ENCODE data around the gene NPTN. TPM values are rescaled to one million over a fixed set of nuclear protein-coding genes. Genes with fewer than 3 reads are reported as not detected.
"Not testable (repeated sequence)": the region's sequence is repeated elsewhere in the genome, so short reads cannot be mapped to it uniquely, and the experiment has no call there.

Gene NPTN
- total RNA-seq, 2 experiments from 2014 or later = 41.4 to 50.6 TPM

DNA sequence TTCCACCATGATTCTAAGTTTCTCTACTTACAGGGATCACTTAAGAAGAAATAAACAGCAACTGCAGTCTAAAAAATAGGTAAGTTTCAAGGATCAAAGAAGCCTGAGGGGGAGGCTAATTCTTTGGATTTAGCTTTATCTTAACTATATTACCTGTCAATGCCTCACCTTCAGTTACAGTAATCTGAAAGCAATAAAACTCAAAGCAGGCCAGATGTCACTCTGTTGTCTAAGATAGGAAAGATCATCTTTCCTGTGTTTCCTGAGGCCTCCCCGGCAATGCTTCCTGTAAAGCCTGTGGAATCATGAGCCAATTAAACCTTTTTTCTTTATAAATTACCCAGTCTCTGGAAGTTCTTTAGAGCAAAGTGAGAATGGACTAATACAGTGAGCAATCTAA, 60.2 kb downstream of the NPTN start:
- H3K4me1 Mint-ChIP-seq = peaks cover 24% of the 10 kb centered on the region
- peaks cover 36% of the 10 kb centered on the region for H3K36me3 Mint-ChIP-seq (ENCODE audit: low read depth)
- no peak overlapping the region for H3K27ac Mint-ChIP-seq
- no peak overlapping the region for H3K4me3 Mint-ChIP-seq
- CTCF ChIA-PET = no interaction called here
- DNase-seq = no peak
- no peaks in the 10 kb centered on the region for H3K27me3 Mint-ChIP-seq
- POLR2A ChIA-PET = no interaction called here
- H3K9me3 Mint-ChIP-seq = no peaks in the 10 kb centered on the region

DNA sequence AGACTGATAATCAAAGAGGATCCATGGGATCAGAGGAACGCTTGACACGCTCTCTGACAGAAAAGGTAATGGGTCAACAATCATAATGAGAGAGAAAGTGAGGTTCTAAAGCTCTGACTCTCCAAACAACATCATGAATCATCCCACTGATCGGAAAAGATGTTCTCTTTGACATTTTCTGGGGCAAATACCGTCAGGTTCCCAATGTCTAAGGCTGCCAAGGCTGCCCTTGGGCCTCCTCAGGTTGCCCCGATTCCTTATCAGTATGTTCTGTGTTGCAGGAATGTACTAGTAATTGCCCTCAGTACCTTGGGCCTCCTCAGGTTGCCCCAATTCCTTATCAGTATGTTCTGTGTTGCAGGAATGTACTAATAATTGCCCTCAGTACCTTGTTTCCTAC, 60.9 kb downstream of the NPTN start:
- CTCF ChIA-PET = interaction anchor here (1.8 kb wide), 1 partner anchor 128 kb away, joined by 4 read pairs; no protein-coding TSS in a partner anchor
- no peak overlapping the region for H3K4me3 Mint-ChIP-seq
- H3K9me3 Mint-ChIP-seq = no peaks in the 10 kb centered on the region
- peaks cover 24% of the 10 kb centered on the region for H3K4me1 Mint-ChIP-seq
- H3K27me3 Mint-ChIP-seq = no peaks in the 10 kb centered on the region
- DNase-seq = no peak
- no peak overlapping the region for H3K27ac Mint-ChIP-seq
- POLR2A ChIA-PET = interaction anchor here (0.7 kb wide), 1 partner anchor 79 kb away, joined by 5 read pairs; no protein-coding TSS in a partner anchor
- peaks cover 36% of the 10 kb centered on the region for H3K36me3 Mint-ChIP-seq (ENCODE audit: low read depth)

DNA sequence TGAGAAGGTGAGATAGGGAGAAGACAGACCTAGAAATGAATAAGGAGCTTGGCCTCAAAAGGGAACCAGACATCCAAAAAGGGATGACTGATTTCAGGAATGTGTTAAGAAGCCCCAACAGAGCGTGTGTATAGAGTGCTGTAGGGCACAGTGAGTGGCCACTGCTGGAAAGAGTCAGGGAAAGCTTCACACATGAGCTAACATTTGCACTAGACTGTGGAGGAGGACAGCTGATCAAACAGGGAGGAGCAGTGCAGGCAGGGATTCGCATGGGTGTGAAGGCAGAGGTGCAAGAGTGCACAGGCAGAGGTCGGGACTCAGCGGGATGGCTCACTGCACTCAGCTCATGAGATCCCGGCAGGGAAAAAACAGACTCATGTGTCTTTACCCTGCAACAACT, 61.8 kb downstream of the NPTN start:
- H3K4me1 Mint-ChIP-seq = peaks cover 24% of the 10 kb centered on the region
- DNase-seq = no peak
- peaks cover 36% of the 10 kb centered on the region for H3K36me3 Mint-ChIP-seq (ENCODE audit: low read depth)
- H3K27ac Mint-ChIP-seq = peak overlapping the region; percentile 9
- POLR2A ChIA-PET = no interaction called here
- H3K27me3 Mint-ChIP-seq = no peaks in the 10 kb centered on the region
- no peaks in the 10 kb centered on the region for H3K9me3 Mint-ChIP-seq
- H3K4me3 Mint-ChIP-seq = no peak overlapping the region
- CTCF ChIA-PET = interaction anchor here (1.8 kb wide), 1 partner anchor 129 kb away, joined by 4 read pairs; no protein-coding TSS in a partner anchor

DNA sequence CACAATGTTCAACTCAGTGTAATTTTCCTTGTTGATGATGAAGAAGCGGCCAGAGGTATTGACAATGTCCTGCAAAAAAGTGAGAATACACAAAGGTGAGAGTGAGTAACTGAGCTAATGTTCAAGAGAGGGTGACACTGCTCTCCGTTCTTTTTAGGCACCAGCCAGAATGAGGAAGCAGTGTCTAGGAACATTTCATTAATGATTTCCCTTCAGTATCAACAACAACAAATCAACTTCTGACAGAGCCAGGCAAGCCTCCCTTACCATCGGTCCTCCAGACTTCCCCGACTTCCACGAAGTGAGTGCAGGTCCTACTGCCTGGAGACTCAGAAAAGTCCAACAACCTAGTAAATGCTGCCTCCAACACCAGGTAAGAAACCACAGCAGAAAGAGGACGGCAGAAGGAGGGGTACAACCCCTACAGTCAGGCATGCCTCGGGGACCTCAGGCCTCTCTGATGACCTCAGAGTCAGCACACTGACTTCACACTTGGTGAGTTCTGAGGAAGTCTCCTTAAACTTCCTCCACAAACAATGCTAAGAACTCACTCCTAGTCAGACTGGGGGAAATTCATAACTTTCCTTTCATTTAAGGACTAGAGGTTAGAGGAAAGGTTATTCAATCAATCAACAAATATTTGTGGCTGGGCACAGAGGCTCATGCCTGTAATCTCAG, 62.7 kb downstream of the NPTN start:
- ChIA-PET POLR2A (no interaction called here), CTCF (interaction anchor here (1.8 to 2.0 kb wide), 2 partner anchors 129 to 135 kb away, joined by 4 to 7 read pairs; no protein-coding TSS in a partner anchor)
- peaks cover 30% of the 10 kb centered on the region for H3K36me3 Mint-ChIP-seq (ENCODE audit: low read depth)
- H3K9me3 Mint-ChIP-seq = no peaks in the 10 kb centered on the region
- H3K4me3 Mint-ChIP-seq = no peak overlapping the region
- H3K27ac Mint-ChIP-seq = peak overlapping the region; percentile 77
- no peak for DNase-seq
- H3K4me1 Mint-ChIP-seq = peaks cover 18% of the 10 kb centered on the region
- no peaks in the 10 kb centered on the region for H3K27me3 Mint-ChIP-seq

DNA sequence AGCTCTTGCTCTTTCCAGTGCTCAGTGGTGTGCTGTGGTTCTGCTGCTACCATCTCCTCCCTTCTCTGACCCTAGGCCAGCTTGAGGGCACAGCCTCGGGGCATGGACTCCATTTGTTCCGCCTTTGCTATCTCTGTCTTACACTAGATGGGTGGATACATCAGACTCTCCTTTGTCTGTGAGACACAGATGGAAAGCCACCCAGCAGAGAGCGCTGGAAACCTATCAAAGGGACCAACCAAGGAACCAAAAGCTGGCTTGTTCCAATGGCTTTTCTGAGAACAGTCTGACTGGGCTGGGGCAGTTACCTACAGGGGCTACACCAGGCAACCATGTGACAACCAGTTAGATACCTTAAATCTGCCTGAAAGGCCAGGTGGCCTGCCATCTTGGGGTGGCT, 63.8 kb downstream of the NPTN start:
- H3K27me3 Mint-ChIP-seq = no peaks in the 10 kb centered on the region
- H3K36me3 Mint-ChIP-seq (ENCODE audit: low read depth) = peaks cover 30% of the 10 kb centered on the region
- no peak for DNase-seq
- no peak overlapping the region for H3K27ac Mint-ChIP-seq
- peaks cover 19% of the 10 kb centered on the region for H3K4me1 Mint-ChIP-seq
- no peak overlapping the region for H3K4me3 Mint-ChIP-seq
- H3K9me3 Mint-ChIP-seq = no peaks in the 10 kb centered on the region
- ChIA-PET CTCF (interaction anchor here (0.7 to 2.5 kb wide), 4 partner anchors 10 to 136 kb away, joined by 3 to 10 read pairs (median 6); no protein-coding TSS in a partner anchor), POLR2A (no interaction called here)

DNA sequence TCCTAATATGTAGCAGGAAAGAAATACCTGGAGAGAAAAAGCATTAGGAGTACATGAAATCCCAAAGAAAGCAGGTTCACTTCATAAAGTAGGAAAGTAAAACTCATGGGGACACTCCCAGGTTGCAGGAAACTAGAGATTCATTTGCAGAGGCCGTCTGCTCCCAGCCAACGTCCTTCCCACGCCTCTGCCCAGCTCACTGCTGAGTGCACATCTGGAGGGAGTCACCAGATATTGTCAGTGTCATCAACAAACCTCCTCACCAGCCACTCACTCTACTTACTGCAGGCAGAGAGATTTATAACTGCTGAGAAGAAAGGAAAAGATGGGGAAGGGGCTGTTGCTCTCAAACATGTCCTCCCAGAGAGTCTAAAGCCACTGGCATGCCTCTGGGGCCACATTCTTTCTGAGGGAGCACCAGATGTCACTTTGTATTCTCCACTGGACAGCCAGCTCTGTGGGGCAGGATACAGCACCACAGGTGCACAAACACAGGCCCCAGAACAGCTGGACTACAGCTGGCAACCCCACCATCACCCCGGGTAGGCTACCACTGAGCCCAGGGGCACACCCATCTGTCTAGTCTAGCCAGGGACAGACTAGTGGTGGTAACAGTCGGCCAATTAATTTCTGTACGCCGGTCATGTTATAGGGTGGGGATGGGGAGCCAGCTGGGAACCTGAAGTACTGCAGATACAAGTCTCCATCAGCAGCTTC, 64.5 kb downstream of the NPTN start:
- H3K9me3 Mint-ChIP-seq = no peaks in the 10 kb centered on the region
- H3K4me3 Mint-ChIP-seq = no peak overlapping the region
- no peaks in the 10 kb centered on the region for H3K27me3 Mint-ChIP-seq
- H3K36me3 Mint-ChIP-seq (ENCODE audit: low read depth) = peaks cover 29% of the 10 kb centered on the region
- H3K4me1 Mint-ChIP-seq = peaks cover 23% of the 10 kb centered on the region
- DNase-seq = no peak
- no peak overlapping the region for H3K27ac Mint-ChIP-seq
- POLR2A ChIA-PET = interaction anchor here (0.7 kb wide), 1 partner anchor 205 kb away, joined by 3 read pairs; no protein-coding TSS in a partner anchor
- CTCF ChIA-PET = interaction anchor here (0.7 to 2.5 kb wide), 4 partner anchors 11 to 136 kb away, joined by 3 to 10 read pairs (median 6); no protein-coding TSS in a partner anchor

DNA sequence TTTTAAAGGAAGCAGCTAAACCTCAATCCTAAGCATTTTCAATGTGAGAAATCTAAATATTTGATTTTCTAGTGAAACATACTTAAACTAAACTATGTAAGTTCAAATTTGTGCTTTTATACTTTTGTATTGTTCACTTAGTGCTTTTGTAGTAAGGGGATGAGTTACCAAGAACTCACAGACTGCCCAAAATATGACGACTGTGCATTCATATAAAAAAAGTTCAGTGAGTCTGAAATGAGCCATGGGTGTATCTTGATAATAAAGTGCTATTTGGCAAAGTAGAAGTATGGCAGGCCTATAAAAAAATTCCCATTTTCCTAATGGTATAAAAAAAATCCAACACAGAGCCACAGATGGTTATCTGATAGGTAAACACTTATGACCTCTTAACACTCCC, 66.2 kb downstream of the NPTN start:
- DNase-seq = no peak
- ChIA-PET CTCF (interaction anchor here (1.2 kb wide), 1 partner anchor 69 kb away, joined by 7 read pairs; no protein-coding TSS in a partner anchor), POLR2A (no interaction called here)
- Mint-ChIP-seq H3K36me3 (ENCODE audit: low read depth) (peaks cover 22% of the 10 kb centered on the region), H3K4me1 (peaks cover 21% of the 10 kb centered on the region), H3K9me3 (no peaks in the 10 kb centered on the region), H3K4me3 (no peak overlapping the region), H3K27ac (no peak overlapping the region), H3K27me3 (no peaks in the 10 kb centered on the region)

DNA sequence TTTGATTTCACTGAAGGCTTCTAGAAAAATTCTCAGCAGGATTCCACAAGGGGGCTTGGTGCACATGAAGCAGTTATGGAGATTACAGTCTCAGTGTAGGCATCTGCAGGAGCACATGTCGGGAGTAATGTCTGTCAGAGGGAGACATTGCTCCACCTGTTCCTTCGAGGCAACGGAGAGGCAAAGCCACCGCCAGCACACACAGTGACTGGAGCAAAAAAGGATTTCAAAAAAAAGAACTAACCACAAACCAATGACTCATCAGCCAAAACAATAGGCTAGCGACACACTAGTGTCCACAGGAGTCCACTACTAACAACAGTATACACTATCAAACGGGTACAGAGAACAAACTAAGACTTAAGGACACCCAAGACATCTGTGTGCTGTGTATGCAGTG, 68.9 kb downstream of the NPTN start:
- H3K36me3 Mint-ChIP-seq (ENCODE audit: low read depth) = peaks cover 8% of the 10 kb centered on the region
- no peaks in the 10 kb centered on the region for H3K9me3 Mint-ChIP-seq
- no peak overlapping the region for H3K4me3 Mint-ChIP-seq
- H3K27ac Mint-ChIP-seq = no peak overlapping the region
- POLR2A ChIA-PET = no interaction called here
- peaks cover 10% of the 10 kb centered on the region for H3K4me1 Mint-ChIP-seq
- DNase-seq = no peak
- H3K27me3 Mint-ChIP-seq = no peaks in the 10 kb centered on the region
- CTCF ChIA-PET = no interaction called here

DNA sequence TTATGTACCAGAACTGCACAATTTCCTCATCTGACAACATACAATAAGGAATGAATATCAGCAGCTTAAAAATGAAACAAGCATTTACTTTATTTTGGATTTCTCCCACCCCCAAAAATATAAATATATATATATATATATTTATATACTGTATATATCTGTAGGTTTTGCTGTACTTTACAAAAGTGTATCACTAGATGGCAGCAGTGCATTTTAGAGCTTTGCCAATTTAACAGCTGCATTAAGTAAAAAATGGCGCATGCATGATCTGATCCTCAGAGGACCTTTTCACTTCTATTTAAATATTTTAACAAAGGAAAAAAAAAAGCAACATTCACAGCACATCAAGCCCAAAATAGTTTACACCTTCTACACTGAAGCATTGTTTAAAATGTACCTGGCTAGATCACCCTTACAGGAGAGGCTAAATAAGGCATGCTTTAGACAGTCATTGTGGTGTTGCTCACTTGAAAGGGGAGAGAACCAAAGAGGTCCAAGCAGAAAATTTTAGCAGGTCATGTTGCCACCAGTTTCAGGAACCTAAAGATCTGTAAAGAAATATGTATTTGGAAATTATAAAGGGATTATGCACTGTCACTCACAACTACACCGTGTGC, 72.6 kb downstream of the NPTN start:
- Mint-ChIP-seq H3K4me3 (no peak overlapping the region), H3K4me1 (peaks cover 13% of the 10 kb centered on the region), H3K27ac (no peak overlapping the region), H3K27me3 (no peaks in the 10 kb centered on the region), H3K9me3 (no peaks in the 10 kb centered on the region), H3K36me3 (ENCODE audit: low read depth) (peaks cover 10% of the 10 kb centered on the region)
- CTCF ChIA-PET = interaction anchor here (0.6 to 2.3 kb wide), 10 partner anchors 23 to 144 kb away, joined by 3 to 15 read pairs (median 4); no protein-coding TSS in a partner anchor
- POLR2A ChIA-PET = interaction anchor here (0.6 kb wide), 1 partner anchor 10 kb away, joined by 3 read pairs; no protein-coding TSS in a partner anchor
- DNase-seq = peak; percentile 53

DNA sequence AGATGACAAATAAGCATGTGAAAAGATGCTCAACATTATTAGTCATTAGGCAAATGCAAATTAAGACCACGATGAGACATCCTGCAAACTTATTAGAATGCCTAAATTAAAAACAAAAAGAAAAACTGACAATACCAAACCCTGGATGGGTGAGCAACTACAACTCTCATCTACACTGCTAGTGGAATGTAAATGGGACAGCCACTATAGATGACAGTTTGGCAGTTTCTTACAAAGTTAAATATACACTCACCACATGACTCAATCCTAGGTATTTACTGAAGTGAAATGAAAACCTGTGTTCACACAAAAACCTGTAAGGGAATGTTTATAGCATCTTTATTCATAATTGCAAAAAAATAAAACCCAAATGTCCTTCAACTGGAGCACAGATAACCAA, 74.7 kb downstream of the NPTN start:
- Mint-ChIP-seq H3K4me1 (peaks cover 7% of the 10 kb centered on the region), H3K4me3 (no peak overlapping the region), H3K9me3 (no peaks in the 10 kb centered on the region), H3K27me3 (no peaks in the 10 kb centered on the region), H3K27ac (no peak overlapping the region), H3K36me3 (ENCODE audit: low read depth) (peaks cover 10% of the 10 kb centered on the region)
- no peak for DNase-seq
- CTCF ChIA-PET = interaction anchor here (2.3 kb wide), 1 partner anchor 142 kb away, joined by 10 read pairs; no protein-coding TSS in a partner anchor
- POLR2A ChIA-PET = no interaction called here

DNA sequence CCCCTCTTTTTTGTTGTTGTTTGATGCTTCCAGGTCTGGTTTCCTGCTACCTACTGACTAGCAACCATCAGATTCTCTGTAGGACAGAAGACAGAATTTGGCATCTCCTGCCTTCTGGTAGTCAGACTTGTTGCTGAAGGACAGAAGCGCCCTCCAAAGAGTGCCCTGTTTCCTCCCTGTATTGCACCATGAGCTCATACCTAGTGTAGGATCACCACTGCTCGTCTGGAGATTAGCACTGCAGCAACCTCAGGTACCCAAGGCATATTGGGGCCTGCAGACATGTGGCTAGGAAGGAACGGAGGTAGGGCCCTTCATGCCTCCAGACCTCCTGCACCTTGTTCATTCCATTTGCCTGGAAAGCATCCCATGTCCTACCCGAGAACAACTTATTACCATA, 78.1 kb downstream of the NPTN start:
- Mint-ChIP-seq H3K4me3 (no peak overlapping the region), H3K27ac (no peak overlapping the region), H3K4me1 (peaks cover 5% of the 10 kb centered on the region), H3K36me3 (ENCODE audit: low read depth) (peaks cover 2% of the 10 kb centered on the region), H3K9me3 (no peaks in the 10 kb centered on the region), H3K27me3 (no peaks in the 10 kb centered on the region)
- ChIA-PET POLR2A (no interaction called here), CTCF (interaction anchor here (1.0 kb wide), 1 partner anchor 290 kb away, joined by 3 read pairs; no protein-coding TSS in a partner anchor)
- no peak for DNase-seq

DNA sequence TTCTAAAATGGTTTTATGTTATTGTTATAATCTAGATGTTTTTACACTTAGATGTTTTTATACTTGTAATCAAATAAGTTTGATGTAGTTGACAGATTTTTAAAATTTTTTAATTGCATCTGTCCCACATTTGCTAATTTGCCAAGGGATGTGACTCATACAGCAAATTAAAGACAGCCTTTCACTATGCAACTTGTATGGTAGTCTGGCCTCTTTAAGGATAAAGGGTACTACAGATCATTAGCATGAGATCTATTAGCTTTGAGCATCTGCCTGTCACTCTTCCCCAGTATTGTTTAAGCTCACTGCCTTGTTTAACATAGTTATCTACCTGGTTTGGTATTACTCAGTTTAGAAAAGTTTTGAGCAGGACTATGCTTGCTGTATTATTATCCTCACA, 83.0 kb downstream of the NPTN start:
- H3K4me3 Mint-ChIP-seq = no peak overlapping the region
- peaks cover 2% of the 10 kb centered on the region for H3K4me1 Mint-ChIP-seq
- H3K9me3 Mint-ChIP-seq = no peaks in the 10 kb centered on the region
- DNase-seq = no peak
- CTCF ChIA-PET = interaction anchor here (0.6 to 1.4 kb wide), 2 partner anchors 81 to 116 kb away, joined by 3 read pairs; no protein-coding TSS in a partner anchor
- no peaks in the 10 kb centered on the region for H3K36me3 Mint-ChIP-seq (ENCODE audit: low read depth)
- POLR2A ChIA-PET = interaction anchor here (1.1 kb wide), 1 partner anchor 11 kb away, joined by 3 read pairs; no protein-coding TSS in a partner anchor
- no peak overlapping the region for H3K27ac Mint-ChIP-seq
- H3K27me3 Mint-ChIP-seq = no peaks in the 10 kb centered on the region

DNA sequence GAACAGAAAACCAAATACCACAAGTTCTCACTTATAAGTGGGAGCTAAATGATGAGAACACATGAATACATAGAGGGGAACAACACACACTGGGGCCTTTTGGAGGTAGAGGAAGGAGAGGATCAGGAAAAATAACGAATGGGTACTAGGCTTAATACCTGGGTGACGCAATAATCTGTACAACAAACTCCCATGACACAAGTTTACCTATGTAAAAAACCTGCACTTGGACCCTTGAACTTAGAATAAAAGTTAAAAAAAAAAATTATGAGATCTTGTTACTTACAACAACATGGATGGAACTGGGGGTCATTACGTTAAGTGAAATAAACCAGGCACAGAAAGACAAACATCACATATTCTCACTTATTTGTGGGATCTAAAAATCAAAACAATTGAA, 84.3 kb downstream of the NPTN start:
- POLR2A ChIA-PET; CTCF ChIA-PET; H3K27ac Mint-ChIP-seq; H3K27me3 Mint-ChIP-seq; H3K4me3 Mint-ChIP-seq; DNase-seq; H3K4me1 Mint-ChIP-seq; H3K36me3 Mint-ChIP-seq (ENCODE audit: low read depth); H3K9me3 Mint-ChIP-seq: not testable (repeated sequence)
